ENCODE data around the gene ANKRD13A.

DNA sequence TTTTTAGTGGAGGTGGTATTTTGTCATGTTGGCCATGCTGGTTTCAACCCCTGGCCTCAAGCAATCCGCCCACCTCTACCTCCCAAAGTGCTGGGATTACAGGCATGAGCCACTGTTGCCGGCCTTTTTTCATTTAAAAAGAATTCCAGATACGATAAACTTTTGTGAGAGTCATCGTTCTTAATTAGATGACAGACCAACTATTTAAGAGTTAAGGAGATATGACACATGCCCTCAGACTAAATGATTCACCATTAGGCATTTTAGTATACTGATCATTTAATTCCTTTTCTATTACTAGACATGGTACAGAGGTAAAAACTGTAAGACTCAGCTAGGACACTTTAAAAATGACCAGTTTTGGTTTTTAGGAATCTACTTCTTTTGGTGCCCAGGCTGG, 2.4 kb downstream of the ANKRD13A start:
- TF ChIP-seq POLR2A (IDR thresholded peaks at IDR 0.05): no peak
- TF ChIP-seq, protein P1, sequence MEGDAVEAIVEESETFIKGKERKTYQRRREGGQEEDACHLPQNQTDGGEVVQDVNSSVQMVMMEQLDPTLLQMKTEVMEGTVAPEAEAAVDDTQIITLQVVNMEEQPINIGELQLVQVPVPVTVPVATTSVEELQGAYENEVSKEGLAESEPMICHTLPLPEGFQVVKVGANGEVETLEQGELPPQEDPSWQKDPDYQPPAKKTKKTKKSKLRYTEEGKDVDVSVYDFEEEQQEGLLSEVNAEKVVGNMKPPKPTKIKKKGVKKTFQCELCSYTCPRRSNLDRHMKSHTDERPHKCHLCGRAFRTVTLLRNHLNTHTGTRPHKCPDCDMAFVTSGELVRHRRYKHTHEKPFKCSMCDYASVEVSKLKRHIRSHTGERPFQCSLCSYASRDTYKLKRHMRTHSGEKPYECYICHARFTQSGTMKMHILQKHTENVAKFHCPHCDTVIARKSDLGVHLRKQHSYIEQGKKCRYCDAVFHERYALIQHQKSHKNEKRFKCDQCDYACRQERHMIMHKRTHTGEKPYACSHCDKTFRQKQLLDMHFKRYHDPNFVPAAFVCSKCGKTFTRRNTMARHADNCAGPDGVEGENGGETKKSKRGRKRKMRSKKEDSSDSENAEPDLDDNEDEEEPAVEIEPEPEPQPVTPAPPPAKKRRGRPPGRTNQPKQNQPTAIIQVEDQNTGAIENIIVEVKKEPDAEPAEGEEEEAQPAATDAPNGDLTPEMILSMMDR (IDR thresholded peaks at IDR 0.05): no peak
- no peak for TF ChIP-seq POLR2AphosphoS5 (IDR thresholded peaks at IDR 0.05)

All from transverse colon (tissue), 4 donors.